H9 (cell line): ENCODE data around the gene FAIM2. TPM values are rescaled to one million over a fixed set of nuclear protein-coding genes. Genes with fewer than 3 reads are reported as not detected.

Experiments
- DNase-seq: peaks from one replicate; pipeline ENCODE4 v3.0.0-alpha.2; 2017
- H2AFZ ChIP-seq: one replicate; pipeline ENCODE4 v1.6.1; 2013; ENCODE audit warnings: mild to moderate bottlenecking, low read length, control low read depth, moderate library complexity
- H2AK5ac ChIP-seq: 2 replicates; pipeline ENCODE4 v1.6.1; 2013; ENCODE audit warnings: low read length, control low read depth, mixed read lengths; ENCODE audit not compliant: insufficient read length
- H2BK120ac ChIP-seq: one replicate; pipeline ENCODE4 v1.6.1; 2013; ENCODE audit warnings: low read depth, mild to moderate bottlenecking, low read length, control low read depth, inconsistent platforms; ENCODE audit not compliant: poor library complexity, severe bottlenecking
- H2BK12ac ChIP-seq: 2 replicates; pipeline ENCODE4 v1.6.1; 2013; ENCODE audit warnings: low read length, control low read depth, mixed read lengths, low read depth; ENCODE audit not compliant: insufficient read length
- H2BK15ac ChIP-seq: 2 replicates; pipeline ENCODE4 v1.6.1; 2013; ENCODE audit warnings: low read depth, low read length, control low read depth
- H2BK20ac ChIP-seq: one replicate; pipeline ENCODE4 v1.6.1; 2013; ENCODE audit warnings: low read depth, mild to moderate bottlenecking, low read length, control low read depth, inconsistent platforms; ENCODE audit not compliant: poor library complexity, severe bottlenecking
- H2BK5ac ChIP-seq: 2 replicates; pipeline ENCODE4 v1.6.1; 2013; ENCODE audit warnings: low read length, control low read depth, mixed read lengths; ENCODE audit not compliant: insufficient read length
- H3K14ac ChIP-seq: 2 replicates; pipeline ENCODE4 v1.6.1; 2013; ENCODE audit warnings: low read length, control low read depth; ENCODE audit not compliant: insufficient read depth
- H3K18ac ChIP-seq: 2 replicates; pipeline ENCODE4 v1.6.1; 2013; ENCODE audit warnings: low read depth, mild to moderate bottlenecking, mixed read lengths, low read length, control low read depth; ENCODE audit not compliant: insufficient read length
- H3K23ac ChIP-seq: 2 replicates; pipeline ENCODE4 v1.6.1; 2013; ENCODE audit warnings: low read length, control low read depth, mixed read lengths, low read depth; ENCODE audit not compliant: insufficient read length
- H3K23me2 ChIP-seq: 2 replicates; pipeline ENCODE4 v1.6.1; 2013; ENCODE audit warnings: low read depth, mild to moderate bottlenecking, mixed read lengths, low read length, control low read depth; ENCODE audit not compliant: insufficient read length, poor library complexity, severe bottlenecking
- H3K27ac ChIP-seq: 2 replicates; pipeline ENCODE4 v1.5.1; 2013; ENCODE audit warnings: low read length, control low read depth, mixed read lengths, low read depth; ENCODE audit not compliant: insufficient read length
- H3K27me3 ChIP-seq: 2 replicates; pipeline ENCODE4 v1.6.1; 2013; ENCODE audit warnings: low read length, control low read depth, inconsistent platforms; ENCODE audit not compliant: insufficient read depth
- H3K4ac ChIP-seq: 2 replicates; pipeline ENCODE4 v1.6.1; 2013; ENCODE audit warnings: low read depth, mild to moderate bottlenecking, control low read depth, inconsistent platforms, low read length, moderate library complexity
- H3K4me1 ChIP-seq: 2 replicates; pipeline ENCODE4 v1.6.1; 2013; ENCODE audit warnings: low read length, control low read depth, inconsistent platforms; ENCODE audit not compliant: insufficient read depth
- H3K4me2 ChIP-seq: 2 replicates; pipeline ENCODE4 v1.6.1; 2013; ENCODE audit warnings: low read length, control low read depth, mixed read lengths; ENCODE audit not compliant: insufficient read length, insufficient read depth
- H3K56ac ChIP-seq: 2 replicates; pipeline ENCODE4 v1.6.1; 2013; ENCODE audit warnings: low read depth, mild to moderate bottlenecking, mixed read lengths, low read length, control low read depth; ENCODE audit not compliant: insufficient read length
- H3K79me1 ChIP-seq: 2 replicates; pipeline ENCODE4 v1.6.1; 2013; ENCODE audit warnings: low read depth, mild to moderate bottlenecking, moderate library complexity, low read length, control low read depth, inconsistent platforms; ENCODE audit not compliant: insufficient read depth, poor library complexity, severe bottlenecking
- H3K79me2 ChIP-seq: 2 replicates; pipeline ENCODE4 v1.6.1; 2013; ENCODE audit warnings: low read length, control low read depth, inconsistent platforms; ENCODE audit not compliant: insufficient read depth
- H3K9ac ChIP-seq: 2 replicates; pipeline ENCODE4 v1.6.1; 2013; ENCODE audit warnings: low read length, control low read depth, mixed read lengths; ENCODE audit not compliant: insufficient read length; ENCODE audit errors: extremely low read depth
- H3K9me3 ChIP-seq: one replicate; pipeline ENCODE4 v1.6.1; 2013; ENCODE audit warnings: low read depth, low read length, inconsistent platforms; ENCODE audit not compliant: control insufficient read depth
- H3T11ph ChIP-seq: one replicate; pipeline ENCODE4 v1.6.1; 2013; ENCODE audit warnings: mild to moderate bottlenecking, low read length, control low read depth, inconsistent platforms
- H4K20me1 ChIP-seq: one replicate; pipeline ENCODE4 v1.6.1; 2013; ENCODE audit not compliant: control insufficient read depth, insufficient read length, insufficient read depth
- H4K5ac ChIP-seq: 2 replicates; pipeline ENCODE4 v1.6.1; 2013; ENCODE audit warnings: low read depth, mild to moderate bottlenecking, mixed read lengths, low read length, control low read depth; ENCODE audit not compliant: insufficient read length
- H4K8ac ChIP-seq: replicated peaks from 2 replicates; pipeline ENCODE4 v1.6.1; 2013; ENCODE audit warnings: low read length, control low read depth, mixed read lengths, low read depth; ENCODE audit not compliant: insufficient read length
- H4K91ac ChIP-seq: 2 replicates; pipeline ENCODE4 v1.6.1; 2013; ENCODE audit warnings: low read depth, mild to moderate bottlenecking, moderate library complexity, mixed read lengths, low read length, control low read depth; ENCODE audit not compliant: insufficient read length
- H3K27ac Mint-ChIP-seq, 3 experiments: 2 replicates in 2 of 3; 3 replicates in 1 of 3; pipeline ENCODE4 v1.8.0; 2020 to 2021; ENCODE audit warnings: mixed read lengths in 3 of 3, mild to moderate bottlenecking in 1 of 3, moderate library complexity in 1 of 3
- H3K27me3 Mint-ChIP-seq: 2 replicates; pipeline ENCODE4 v1.8.0; 2021; ENCODE audit warnings: low read depth, mild to moderate bottlenecking, moderate library complexity, mixed read lengths
- H3K36me3 Mint-ChIP-seq, 3 experiments: 2 replicates in 2 of 3; 3 replicates in 1 of 3; pipeline ENCODE4 v1.8.0; 2020 to 2021; ENCODE audit warnings: low read depth in 3 of 3, mixed read lengths in 3 of 3; ENCODE audit not compliant: insufficient read depth in 1 of 3
- H3K4me1 Mint-ChIP-seq, 2 experiments: 2 replicates each; pipeline ENCODE4 v1.8.0; 2020; ENCODE audit warnings: mixed read lengths in 2 of 2
- H3K4me3 Mint-ChIP-seq, 2 experiments: 2 replicates in 1 of 2; 3 replicates in 1 of 2; pipeline ENCODE4 v1.8.0; 2020 to 2021; ENCODE audit warnings: mild to moderate bottlenecking in 2 of 2, mixed read lengths in 2 of 2, moderate library complexity in 1 of 2
- H3K9me3 Mint-ChIP-seq, 2 experiments: 2 replicates in 1 of 2; 3 replicates in 1 of 2; pipeline ENCODE4 v1.8.0; 2020; ENCODE audit warnings: mild to moderate bottlenecking in 2 of 2, mixed read lengths in 2 of 2, moderate library complexity in 1 of 2
- whole genome bisulfite sequencing: extraction: QIAGEN DNeasy Blood & Tissue Kit; methylation state at CpG from one replicate; pipeline ENCODE4 v1.1.7; 2013; ENCODE audit warnings: missing lambda C conversion rate, low lambda C conversion rate, mixed read lengths; ENCODE audit not compliant: insufficient read length; ENCODE audit errors: extremely low coverage; 5-methylcytosine and 5-hydroxymethylcytosine counted together
- total RNA-seq: library from RNA; stranded (reverse); gene quantifications from 2 replicates; pipeline ENCODE4 v1.2.1, GENCODE V29; 2021
- TF ChIP-seq, protein P1 (sequence below): fragments of 200-600 bp; sonication (generic); conservative IDR thresholded peaks from 3 replicates; pipeline ENCODE4 v1.8.0; 2021; ENCODE audit warnings: antibody characterized with exemption, mild to moderate bottlenecking

The FAIM2 gene
- total RNA-seq, 1 experiment from 2014 or later, result 0.42 TPM

GRCh38 chr12:49934505-49934904 lies 30.8 kb upstream of the FAIM2 start:
- no peak overlapping the region for H4K5ac ChIP-seq
- H3K56ac ChIP-seq, result no peak overlapping the region
- no peaks in the 10 kb centered on the region for H3K27me3 ChIP-seq
- WGBS, result no CpG with 5 or more reads among the region's 3 CpGs
- Mint-ChIP-seq H3K9me3 (no peaks in the 10 kb centered on the region), H3K27me3 (no peaks in the 10 kb centered on the region; the same call in 1 of the 2 replicates), H3K4me1 (peaks cover 4 to 7% of the 10 kb centered on the region in 2 experiments; a peak in 3 of 4 replicates), H3K36me3 (no peaks in the 10 kb centered on the region; a peak in 1 of 7 replicates), H3K4me3 (no peak overlapping the region), H3K27ac (no peak overlapping the region)
- no peak overlapping the region for H2AFZ ChIP-seq
- no peak overlapping the region for H4K91ac ChIP-seq
- no peak overlapping the region for H3K23ac ChIP-seq
- H3K4me1 ChIP-seq, result no peaks in the 10 kb centered on the region
- H3K23me2 ChIP-seq, result no peaks in the 10 kb centered on the region
- H3K18ac ChIP-seq, result no peak overlapping the region
- H3K9me3 ChIP-seq, result no peaks in the 10 kb centered on the region
- no peak overlapping the region for H2BK20ac ChIP-seq
- H2BK12ac ChIP-seq, result no peak overlapping the region
- TF ChIP-seq, protein P1, sequence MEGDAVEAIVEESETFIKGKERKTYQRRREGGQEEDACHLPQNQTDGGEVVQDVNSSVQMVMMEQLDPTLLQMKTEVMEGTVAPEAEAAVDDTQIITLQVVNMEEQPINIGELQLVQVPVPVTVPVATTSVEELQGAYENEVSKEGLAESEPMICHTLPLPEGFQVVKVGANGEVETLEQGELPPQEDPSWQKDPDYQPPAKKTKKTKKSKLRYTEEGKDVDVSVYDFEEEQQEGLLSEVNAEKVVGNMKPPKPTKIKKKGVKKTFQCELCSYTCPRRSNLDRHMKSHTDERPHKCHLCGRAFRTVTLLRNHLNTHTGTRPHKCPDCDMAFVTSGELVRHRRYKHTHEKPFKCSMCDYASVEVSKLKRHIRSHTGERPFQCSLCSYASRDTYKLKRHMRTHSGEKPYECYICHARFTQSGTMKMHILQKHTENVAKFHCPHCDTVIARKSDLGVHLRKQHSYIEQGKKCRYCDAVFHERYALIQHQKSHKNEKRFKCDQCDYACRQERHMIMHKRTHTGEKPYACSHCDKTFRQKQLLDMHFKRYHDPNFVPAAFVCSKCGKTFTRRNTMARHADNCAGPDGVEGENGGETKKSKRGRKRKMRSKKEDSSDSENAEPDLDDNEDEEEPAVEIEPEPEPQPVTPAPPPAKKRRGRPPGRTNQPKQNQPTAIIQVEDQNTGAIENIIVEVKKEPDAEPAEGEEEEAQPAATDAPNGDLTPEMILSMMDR, result no peak
- H2BK15ac ChIP-seq, result no peak overlapping the region
- H3K4me2 ChIP-seq, result no peak overlapping the region
- H3T11ph ChIP-seq, result no peak overlapping the region
- no peaks in the 10 kb centered on the region for H3K79me1 ChIP-seq
- no peaks in the 10 kb centered on the region for H4K20me1 ChIP-seq
- H3K27ac ChIP-seq, result no peak overlapping the region
- H3K14ac ChIP-seq, result no peak overlapping the region
- no peak overlapping the region for H4K8ac ChIP-seq
- no peak overlapping the region for H2AK5ac ChIP-seq
- no peak overlapping the region for H3K9ac ChIP-seq
- DNase-seq, result no peak
- no peaks in the 10 kb centered on the region for H3K79me2 ChIP-seq
- no peak overlapping the region for H2BK5ac ChIP-seq
- no peak overlapping the region for H3K4ac ChIP-seq
- H2BK120ac ChIP-seq, result no peak overlapping the region
